T-helper 1 cell (primary cell): Measurements from ENCODE around the gene GID8.

ENCODE experiments used
- DNase-seq, 5 donors: peaks; one replicate each; pipeline ENCODE4 v3.0.0-alpha.2; 2012 to 2020
- total RNA-seq, 4 donors: gene quantifications; one replicate each; lab custom pipeline; 2026; lab: John Stamatoyannopoulos, UW

Gene GID8
- total RNA-seq: 40.3 to 51.2 (median 47.5) reads per million in 4 donors

DNA sequence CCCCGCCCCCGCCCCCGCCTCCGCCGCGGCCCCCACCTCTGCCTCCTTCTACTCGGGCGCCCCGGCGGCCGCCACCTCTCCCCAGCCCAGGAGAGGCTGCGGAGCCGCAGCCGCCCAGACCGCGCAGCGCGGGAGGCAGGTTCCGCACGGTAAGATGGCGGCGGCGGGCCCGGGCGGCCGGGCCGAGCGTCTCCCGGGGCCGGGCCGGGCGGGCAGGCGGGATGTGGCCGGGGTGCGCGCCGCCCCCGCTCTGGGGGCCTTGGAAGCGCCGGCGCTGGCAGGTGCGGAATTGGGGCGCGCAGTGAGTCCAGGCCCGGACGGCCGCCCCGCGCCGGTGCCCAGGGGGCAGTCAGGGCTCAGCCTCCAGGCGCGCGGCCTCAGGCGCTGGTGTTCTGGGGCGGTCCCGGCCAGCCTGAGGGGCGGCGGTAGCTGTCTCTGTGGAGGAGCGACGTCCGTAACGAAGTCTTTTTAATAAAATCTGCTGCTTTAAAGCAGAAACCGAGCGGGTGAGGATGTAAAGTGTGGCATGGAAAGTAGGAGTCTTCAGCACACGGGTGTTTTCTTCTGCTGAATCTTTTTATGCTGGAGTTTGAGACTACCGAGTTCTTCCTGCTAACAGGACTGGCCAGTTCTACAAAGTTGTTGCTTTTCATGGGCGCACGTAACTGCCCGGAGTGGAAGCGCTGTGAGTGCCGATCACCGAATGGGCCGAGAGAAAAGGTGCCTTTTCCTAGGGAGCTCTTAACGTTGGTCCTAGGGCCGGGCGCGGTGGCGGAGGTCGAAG is at the start of gene GID8:
Gene GID8, plus strand, starts transcription at position 43 of the 784 bp plus-strand sequence. CDS start 3,356 bp downstream, outside the sequence.
- peak in 3 of 5 donors; percentile 32 to 50 (median 39) for DNase-seq

DNA sequence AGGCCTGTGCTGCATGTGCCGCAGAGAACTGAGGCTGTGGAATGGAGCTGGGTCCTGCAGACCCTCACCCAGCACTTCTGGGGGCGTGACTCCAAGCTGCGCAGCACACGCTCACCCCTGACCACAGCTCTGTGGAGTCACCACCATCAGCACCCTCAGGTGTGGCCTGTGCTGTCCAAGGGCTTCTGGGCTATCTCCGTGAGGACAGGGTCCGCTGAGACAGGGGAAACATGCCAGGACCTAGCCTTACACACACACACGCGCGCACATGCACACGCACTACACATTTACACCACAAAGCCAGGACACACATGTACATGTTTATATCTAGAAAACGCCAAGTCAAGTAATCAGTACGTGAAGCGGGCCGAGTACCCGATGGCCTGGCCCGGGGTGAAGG is 49.5 kb upstream of the GID8 start:
- DNase-seq: no peak

DNA sequence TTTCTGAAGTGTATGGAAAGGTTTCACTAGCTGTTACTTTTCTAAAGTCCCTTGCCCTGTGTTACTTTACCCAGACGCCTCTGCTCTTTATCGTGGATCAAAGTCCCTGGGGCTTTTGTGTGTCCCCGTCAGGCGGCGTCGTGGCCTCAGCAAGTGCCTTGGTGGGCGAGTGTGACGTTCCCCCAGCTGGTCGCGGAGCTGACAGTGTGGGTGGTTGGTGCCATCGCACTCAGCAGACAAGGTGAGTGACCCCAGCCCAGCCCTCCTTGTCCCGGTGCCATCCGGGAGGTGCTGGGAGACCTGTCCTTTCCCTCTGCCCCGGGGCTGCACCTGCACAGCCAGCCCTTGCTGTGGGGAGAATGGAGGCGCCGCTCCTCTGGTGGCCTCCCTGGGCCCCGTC is 49.0 kb upstream of the GID8 start:
- DNase-seq: no peak

DNA sequence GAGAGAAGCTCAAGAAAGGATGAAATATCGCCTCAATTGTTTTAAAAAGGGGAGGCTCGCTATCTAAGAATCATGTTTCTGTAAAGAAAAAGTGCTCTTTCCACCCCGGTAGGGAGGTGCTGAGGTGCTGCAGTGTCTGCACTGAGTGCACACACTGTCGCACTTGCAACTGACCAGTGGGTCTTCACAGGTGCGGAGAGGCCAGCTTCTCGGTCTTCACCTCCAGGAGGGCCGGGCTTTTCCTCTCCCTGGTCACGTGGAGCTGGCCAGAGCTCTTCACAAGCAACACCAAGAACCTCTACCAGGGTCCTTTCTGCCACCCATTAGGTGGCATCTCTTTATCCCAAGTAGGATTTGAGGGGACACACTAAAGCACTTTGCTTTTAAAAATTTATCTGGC is 48.5 kb upstream of the GID8 start:
- no peak for DNase-seq

DNA sequence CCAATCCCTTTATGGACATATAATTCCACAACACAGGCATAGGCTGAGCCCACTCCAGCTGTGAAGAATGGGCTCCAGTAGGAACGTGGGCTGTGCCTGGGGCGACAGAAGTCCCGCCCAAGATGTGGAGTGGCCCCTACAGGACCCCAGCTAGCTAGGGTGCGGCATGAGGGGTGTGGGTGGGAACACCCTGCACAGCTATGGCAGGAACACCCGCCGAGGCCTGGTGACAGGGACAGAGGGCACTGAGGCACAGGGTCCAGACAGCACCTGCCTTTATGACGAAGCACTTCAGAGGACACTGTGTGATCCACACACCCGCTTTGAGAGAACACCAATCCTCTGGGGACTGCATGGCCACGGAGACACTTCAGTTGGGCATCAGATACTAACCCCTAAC is 48.1 kb upstream of the GID8 start:
- DNase-seq: no peak

DNA sequence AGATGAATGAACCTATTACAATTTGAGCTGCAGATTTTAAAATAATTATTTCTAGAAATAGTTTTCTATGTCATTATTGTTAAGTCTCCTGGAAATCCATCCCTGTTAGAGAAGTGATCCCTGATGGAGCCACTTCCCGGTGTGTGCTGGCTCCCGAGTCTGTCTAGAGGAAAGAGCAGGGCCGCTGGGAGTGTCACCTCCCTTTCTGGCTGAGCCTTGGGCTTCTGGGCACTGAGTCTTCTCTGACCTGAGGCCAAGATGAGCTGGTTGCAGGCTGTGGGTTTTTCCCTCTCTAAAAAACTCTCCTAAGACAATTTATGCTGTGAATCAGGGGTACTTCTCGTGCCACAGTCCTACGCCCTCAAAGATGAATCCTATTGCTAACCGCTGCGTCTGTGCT is 47.5 kb upstream of the GID8 start:
- no peak for DNase-seq

DNA sequence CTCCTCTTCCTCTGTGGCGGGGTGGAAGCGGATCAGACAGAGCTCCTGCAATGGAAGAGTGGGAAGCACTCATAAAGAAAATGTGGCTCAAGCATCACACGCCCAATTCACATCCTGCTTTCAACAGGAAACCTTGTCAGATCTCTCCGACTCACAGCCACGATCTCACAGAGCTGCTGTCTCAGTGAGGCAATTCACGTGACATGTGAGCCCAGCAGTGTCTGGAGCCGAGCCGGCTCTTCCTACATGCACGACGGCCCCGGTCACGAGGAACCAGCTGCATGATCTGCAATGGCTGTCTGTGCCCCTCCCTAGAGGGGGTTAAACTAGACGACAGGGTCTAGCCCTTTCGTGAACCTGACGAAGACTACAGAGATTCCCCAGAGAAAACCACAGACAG is 46.8 kb upstream of the GID8 start:
- DNase-seq: peak in 4 of 5 donors; percentile 41 to 68 (median 55)

DNA sequence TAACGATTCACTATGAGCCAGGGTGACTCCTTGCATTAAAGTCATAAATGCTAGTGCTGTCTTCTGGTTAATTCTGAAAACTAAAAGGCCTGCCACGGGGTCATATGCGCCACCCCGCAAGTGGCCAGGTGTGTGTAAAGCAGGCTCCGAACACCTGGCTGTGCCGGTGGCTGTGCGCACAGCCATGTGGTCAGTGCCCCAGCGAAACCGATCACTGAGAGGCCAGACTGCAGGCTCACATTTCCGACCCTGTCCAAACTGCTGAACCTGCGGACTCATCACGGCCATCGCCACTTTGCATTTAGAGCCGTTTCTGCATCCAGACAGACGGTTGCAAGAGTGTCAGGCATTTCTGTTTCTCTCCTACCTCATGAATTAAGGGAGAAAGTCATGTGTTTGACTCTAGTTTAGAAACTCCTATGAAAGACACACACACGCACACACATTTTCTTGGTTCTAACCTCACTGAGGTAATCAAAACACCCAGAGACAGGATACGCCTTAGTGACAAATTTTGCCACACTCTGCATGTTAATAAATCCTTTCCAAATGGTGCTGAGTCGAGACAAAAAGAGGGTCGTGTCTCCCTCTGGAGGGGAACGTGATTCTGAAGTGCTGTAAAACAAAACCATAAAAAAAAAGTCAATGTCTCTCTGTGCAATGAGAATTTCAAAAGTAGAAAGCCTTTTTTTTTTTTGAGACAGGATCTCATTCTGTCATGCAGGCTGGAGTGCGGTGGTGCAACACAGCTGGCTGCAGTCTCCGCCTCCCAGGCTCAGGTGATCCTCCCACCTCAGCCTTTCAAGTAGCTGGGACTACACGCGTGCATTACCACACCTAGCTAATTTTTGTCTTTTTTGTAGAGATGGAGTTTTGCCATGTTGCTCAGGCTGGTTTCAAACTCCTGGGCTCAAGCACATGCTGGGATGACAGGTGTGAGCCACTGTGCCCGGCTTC is 45.3 kb upstream of the GID8 start:
- DNase-seq: no peak

DNA sequence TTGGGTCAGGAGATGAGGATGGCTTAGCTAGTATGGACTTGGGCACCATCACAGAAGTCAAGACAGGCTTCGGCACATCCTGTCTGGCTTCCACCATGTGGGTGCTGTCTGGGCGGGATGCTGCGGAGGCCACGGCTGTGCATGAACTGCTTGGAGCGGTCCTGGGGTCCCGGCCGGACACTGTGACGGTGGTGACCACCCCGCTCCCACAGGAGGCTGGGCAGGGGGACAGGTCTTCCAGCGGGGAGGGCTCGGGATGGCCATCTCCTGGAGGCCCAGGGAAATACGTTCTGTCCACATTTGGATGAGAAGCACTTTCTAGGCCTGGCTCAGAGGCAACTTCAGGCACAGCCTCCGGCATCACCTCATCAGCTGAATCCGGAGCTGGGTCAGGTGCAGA is 44.2 kb upstream of the GID8 start:
- no peak for DNase-seq

DNA sequence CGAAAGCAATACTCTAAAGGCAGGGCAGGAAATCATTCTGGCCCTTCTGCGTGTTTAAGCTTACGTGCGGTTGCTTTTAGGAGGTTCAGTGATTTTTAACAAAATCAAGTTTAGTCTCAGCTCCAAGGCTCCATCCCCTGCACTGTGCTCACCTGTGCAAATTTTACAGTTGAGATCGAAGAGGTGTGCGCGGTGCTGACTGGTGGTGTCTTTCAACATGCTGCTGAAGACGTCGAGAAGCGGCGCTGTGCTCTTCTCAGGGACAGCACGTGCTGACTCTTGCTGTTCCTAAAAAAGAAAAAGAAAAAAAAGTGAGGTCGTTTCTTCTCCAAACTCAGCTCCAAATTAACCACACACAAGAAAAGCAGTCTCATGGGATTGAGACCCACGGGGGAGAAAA is 43.7 kb upstream of the GID8 start:
- DNase-seq: no peak

DNA sequence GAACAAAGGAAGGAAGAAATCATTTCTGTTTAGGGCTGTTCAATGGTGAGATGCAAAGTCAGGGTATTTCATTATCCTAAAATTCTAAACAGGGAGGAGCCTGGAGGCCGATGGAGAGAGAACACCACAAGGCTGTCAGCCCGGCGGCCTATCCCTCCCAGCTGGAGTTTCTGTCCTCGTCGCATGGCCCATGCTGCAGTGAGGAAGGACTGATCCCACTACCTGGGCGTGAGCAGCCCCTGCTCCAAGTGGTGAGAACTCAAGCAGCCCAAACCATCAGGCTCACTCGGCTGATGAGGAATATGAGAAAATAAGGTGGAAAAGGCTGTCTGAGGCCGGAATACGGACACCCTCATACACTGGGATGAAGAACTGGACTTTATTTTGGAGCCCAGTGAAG is 42.4 kb upstream of the GID8 start:
- DNase-seq: no peak

DNA sequence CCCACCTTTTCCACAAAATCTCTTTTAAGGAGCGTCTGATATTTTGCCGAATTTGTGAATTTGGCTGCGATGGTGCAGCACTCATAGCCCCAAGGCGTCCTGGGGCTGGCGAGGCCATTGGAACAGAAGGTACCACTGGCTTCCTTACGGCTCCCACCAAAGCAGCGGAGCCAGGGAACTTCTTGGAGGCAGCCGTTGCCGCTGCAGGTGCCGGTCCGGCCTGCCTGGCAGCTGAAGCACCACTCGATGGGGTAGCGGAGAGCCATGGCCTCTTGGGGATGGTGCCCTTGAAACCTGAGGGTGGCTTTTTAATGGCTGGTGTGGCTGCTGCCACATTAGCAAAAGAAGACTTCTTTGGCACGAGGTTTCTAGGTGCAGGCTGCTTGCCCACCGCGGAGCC is 41.4 kb upstream of the GID8 start:
- no peak for DNase-seq

DNA sequence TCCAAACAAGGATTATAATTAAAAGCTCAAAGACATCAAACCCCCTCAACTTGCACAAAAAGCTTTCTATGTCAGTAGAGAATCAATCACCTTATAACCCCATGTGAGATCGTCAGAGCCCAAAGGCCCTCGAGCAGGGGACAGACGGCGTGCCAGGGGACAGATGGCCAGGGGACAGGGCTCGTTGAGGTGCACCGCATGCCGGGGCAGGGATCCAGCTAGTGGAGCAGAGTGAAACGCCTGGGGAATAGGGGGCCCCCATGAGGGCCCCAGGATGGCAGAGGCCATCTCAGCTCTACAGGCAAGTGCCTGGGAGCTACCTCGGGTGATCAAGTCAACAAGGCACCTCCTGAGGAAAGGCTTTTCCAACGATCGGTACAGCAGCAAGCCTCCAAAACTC is 40.3 kb upstream of the GID8 start:
- no peak for DNase-seq

DNA sequence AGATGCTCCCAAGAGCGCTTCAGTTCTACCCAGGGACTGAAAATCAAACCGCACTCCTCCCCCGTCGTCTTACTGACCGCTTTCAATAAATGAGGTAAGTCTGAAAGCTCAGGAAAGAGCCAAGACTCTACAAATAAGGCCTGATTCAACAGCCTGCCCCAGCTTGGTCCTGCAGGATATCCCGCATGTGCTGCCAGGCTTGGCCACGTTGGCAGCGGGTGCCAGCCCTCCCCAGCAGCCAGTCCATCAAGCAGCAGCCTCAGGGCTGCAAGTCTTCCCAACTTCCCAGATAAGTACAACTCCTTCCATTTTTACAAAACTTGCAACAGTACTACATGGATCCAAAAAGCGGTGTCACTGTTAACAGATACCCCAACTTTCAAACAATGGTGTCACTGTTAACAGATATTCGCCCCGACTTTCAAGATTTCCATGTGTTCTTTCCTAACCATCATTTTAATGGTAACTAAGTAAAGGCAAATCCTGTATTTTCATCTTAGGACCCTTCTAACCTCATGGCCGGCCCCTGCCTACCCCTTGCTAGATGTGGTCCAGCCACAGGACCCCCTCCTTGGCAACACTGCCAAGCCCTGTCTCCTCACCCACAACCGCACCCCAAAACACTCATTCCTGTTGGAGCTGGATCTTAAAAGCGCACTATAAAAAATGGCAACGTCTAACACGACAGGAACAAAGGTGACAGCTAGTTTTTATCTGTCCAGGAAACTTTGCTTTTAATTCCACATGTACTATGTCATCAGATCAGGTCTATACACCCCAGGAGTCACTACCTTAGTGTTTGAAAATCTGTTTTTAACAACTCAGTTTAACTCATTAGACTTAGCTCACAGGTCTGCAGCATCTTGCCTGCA is 39.6 kb upstream of the GID8 start:
- DNase-seq: no peak

DNA sequence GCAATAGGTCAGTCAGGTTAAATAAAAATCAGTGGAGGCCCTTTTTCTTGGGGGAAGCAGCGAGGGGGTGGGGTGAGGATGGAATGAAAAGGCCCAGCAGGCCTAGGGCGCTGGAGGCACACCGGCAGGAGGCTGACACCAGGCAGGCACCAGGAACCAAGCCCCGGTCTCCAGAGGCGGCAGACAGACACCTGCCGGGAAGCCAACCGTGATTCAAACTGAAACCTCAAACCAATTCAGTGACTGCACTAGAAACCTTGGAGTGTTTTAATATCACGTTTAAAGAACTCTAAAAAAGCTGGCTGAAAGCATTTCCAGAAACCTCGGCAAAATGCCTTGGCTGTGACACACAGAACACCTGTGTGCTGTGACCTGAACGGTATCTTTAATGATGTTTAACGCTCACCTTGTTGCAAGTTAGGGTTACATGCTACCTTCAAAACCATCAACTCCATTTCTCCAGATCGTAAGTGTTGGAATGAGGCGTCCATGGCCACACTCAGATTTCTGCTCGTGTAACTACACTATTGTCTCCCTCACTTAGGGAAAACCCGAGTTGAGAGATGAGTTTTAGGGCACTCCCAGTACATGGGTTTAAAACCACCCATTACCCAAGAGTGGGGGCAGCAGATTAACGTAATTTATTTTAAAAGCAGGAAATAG is 38.8 kb upstream of the GID8 start:
- DNase-seq: peak in 1 of 5 donors; percentile 64

DNA sequence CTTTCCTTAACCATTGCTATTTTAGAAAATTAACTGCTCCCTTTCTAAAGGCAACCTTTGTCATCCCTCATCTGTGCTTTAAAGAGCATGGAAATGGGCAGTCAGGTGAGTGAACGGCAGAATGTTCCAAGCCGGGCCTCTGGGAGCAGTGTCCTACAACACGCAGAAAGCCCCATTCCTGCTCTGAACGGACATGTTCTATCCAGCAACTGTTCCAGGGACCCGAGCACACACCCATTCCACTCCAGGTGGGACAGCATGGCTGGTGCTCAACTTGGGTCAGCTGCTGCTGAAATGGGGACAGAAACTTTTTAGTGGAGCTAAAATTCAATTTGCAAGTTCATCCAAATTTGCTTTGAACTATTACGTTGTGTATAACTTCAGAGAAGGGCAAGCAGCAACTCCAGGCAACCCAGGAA is 38.3 kb upstream of the GID8 start:
- DNase-seq: no peak

DNA sequence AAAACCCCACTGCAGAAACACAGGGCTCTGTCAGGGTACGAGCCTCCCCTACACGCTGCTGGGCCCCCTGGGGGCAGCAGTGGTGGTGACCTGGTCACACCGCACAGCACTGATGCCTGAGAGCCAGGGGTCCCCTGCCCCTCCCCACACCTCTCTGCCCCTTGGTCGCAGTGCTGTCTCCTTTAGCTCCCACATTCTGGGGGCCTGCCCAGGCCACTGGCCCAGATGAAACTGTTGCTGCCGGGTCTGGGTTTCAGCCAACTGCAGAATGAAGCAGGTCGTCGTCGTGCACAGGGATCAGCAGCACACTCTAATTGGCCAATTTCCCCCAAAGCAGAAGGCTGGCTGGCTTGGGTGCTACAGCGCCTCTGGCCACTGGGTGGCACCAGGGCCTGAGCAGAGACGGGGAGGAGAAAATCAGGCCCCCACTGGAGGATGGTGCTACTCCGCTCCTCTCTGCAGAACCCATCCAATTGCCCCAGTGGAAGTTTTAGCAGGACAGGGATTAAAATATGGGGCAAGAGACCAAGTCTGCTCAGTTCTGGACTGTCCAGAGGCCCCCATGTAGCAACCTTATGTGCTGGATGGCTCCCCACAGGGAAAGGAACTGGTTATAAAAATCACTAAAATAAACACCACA is 37.8 kb upstream of the GID8 start:
- DNase-seq: peak; percentile 44 to 71 (median 65)

DNA sequence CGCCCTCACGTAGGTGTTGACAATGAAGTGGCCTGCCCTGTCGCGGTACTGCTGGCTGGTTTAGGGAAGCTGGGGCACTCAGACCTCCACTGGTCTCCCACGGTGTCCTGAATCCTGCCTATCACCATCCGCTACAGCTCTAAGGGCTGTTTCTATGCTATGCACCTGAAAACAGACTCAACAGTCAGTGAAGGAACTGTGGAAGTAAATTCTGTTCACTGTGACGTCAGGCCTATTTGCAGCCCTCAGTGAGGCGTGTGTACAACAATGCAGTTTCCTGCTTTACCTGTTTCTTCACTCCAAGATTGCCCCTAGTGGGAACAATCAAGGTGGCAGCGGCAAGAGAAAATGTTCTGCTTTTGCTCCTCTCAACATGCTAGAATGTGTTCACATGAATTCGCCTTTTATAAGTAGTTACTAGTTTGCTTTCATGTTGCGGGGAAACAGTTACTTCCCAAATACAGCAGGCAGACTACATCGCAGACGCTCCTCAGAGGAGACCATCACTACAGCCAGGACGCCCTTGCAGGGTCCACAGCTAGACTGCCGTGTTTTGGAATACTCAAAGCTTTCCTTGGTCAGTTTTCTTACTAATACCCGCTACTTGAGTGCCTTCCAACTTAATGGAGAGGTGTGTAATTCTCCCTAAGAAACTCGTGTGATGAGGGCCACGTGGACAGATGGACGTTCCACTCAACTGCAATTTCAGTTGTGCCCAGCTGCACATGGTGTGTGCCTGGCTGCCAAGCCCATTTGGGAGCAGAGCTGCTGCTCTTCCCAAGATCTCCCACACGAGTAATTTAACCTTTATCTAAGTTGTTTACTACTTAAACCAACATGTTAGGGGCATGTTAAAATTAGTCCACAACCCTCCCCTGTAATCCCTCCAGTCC is 37.0 kb upstream of the GID8 start:
- DNase-seq: no peak

DNA sequence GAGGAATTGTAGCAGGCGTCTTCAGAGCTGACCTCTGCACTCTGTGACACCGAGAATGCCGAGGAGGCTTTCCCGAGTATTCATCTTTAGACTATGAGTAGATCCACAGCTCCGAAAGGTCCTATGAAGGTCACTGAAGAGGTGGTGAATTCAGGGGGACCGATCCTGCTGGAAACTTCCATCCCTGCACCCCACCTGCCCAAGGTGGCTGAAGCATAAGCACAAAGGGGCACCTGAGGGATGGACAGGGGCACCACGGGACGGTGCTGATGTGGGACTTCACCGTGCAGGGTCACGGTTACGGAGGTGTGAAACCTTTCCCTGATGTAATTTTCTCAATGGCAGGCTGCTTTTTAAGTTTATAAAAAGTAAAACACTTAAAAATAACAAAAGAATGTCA is 36.1 kb upstream of the GID8 start:
- no peak for DNase-seq

DNA sequence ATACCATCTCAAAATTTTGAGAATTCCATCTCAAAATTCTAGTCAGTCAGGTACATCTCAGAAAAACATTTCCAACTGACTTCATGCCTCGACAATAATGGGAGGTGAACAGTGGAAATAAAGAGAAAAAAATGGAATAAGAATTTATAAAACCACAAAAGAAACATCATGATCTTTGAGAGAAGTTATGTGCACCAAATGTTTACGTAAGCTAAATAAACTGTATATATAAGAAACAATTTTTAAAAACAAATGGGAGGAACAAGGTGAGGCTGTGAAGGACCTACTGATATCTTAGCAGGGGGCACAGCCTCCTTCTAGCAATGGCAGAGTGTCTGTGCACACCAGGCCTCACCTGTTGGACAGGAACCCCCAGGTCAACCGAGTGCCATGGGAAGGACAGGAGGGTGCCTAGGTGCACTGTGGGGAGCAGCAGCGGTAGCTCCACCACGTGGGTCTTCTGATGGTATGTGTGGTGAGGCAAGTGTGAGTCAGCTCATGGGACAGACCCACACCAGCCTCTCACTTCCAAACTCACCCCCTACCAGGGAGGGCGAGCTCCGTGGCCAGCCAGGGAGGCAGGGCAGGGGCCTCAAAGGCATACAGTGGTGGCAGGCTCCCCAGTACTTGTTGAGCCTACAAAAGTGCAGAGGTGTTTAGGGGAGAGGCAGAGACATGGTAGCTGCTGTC is 34.9 kb upstream of the GID8 start:
- no peak for DNase-seq
